ENCODE data around the gene AKAP8L. TPM values are rescaled to one million over a fixed set of nuclear protein-coding genes. Genes with fewer than 3 reads are reported as not detected.

AKAP8L gene

GRCh38 chr19:15331419-15332310 is 87.1 kb downstream of the AKAP8L start:
- Histone ChIP-seq H2BK15ac (replicated peaks; ENCODE audit: low read depth) (no peak overlapping the region), H3K4ac (ENCODE audit: low read depth, low read length) (peak overlapping the region; percentile 100), H3K27me3 (ENCODE audit: insufficient read depth, low read length, poor library complexity) (no peaks in the 10 kb centered on the region), H3K79me1 (ENCODE audit: low read length) (no peaks in the 10 kb centered on the region), H3K36me3 (ENCODE audit: control insufficient read depth, insufficient read depth, low read length) (no peaks in the 10 kb centered on the region), H3K27ac (ENCODE audit: low read depth, low read length) (peak overlapping the region; percentile 99), H3K4me2 (ENCODE audit: low read length) (peak overlapping the region; percentile 99), H3K18ac (ENCODE audit: low read length) (peak overlapping the region; percentile 100), H2BK5ac (ENCODE audit: low read length) (peak overlapping the region; percentile 93), H3K4me3 (ENCODE audit: low read length) (peak overlapping the region; percentile 98), H3K9ac (ENCODE audit: low read length) (peak overlapping the region; percentile 99), H4K8ac (ENCODE audit: low read depth, low read length) (peak overlapping the region; percentile 17), H3K4me1 (ENCODE audit: control insufficient read depth, low read depth, low read length) (peaks cover 3% of the 10 kb centered on the region), H2AK5ac (ENCODE audit: low read length) (no peak overlapping the region), H3K79me2 (ENCODE audit: control insufficient read depth, insufficient read depth, low read length) (peaks cover 56% of the 10 kb centered on the region), H4K5ac (ENCODE audit: low read length) (no peak overlapping the region), H3K23ac (ENCODE audit: low read length) (peak overlapping the region; percentile 97), H2BK120ac (ENCODE audit: low read depth, low read length) (peak overlapping the region; percentile 99), H3K56ac (ENCODE audit: low read length) (peak overlapping the region; percentile 100)
- WGBS (ENCODE audit: extremely low coverage, insufficient coverage, low lambda C conversion rate), result no CpG with 5 or more reads among the region's 122 CpGs
- peak; percentile 47 for DNase-seq

GRCh38 chr19:15330801-15331418 is 87.9 kb downstream of the AKAP8L start:
- Histone ChIP-seq H3K56ac (ENCODE audit: low read length) (peak overlapping the region; percentile 100), H3K79me2 (ENCODE audit: control insufficient read depth, insufficient read depth, low read length) (peaks cover 62% of the 10 kb centered on the region), H3K9ac (ENCODE audit: low read length) (peak overlapping the region; percentile 99), H3K4me1 (ENCODE audit: control insufficient read depth, low read depth, low read length) (peaks cover 3% of the 10 kb centered on the region), H3K23ac (ENCODE audit: low read length) (no peak overlapping the region), H2BK120ac (ENCODE audit: low read depth, low read length) (no peak overlapping the region), H3K79me1 (ENCODE audit: low read length) (no peaks in the 10 kb centered on the region), H3K4ac (ENCODE audit: low read depth, low read length) (no peak overlapping the region), H3K18ac (ENCODE audit: low read length) (peak overlapping the region; percentile 100), H3K27ac (ENCODE audit: low read depth, low read length) (peak overlapping the region; percentile 93), H3K36me3 (ENCODE audit: control insufficient read depth, insufficient read depth, low read length) (no peaks in the 10 kb centered on the region), H3K4me2 (ENCODE audit: low read length) (peak overlapping the region; percentile 99), H2BK15ac (replicated peaks; ENCODE audit: low read depth) (no peak overlapping the region), H3K27me3 (ENCODE audit: insufficient read depth, low read length, poor library complexity) (no peaks in the 10 kb centered on the region), H4K8ac (ENCODE audit: low read depth, low read length) (no peak overlapping the region), H4K5ac (ENCODE audit: low read length) (no peak overlapping the region), H3K4me3 (ENCODE audit: low read length) (peak overlapping the region; percentile 98), H2AK5ac (ENCODE audit: low read length) (peak overlapping the region; percentile 18), H2BK5ac (ENCODE audit: low read length) (peak overlapping the region; percentile 93)
- peak; percentile 74 for DNase-seq
- WGBS (ENCODE audit: extremely low coverage, insufficient coverage, low lambda C conversion rate), result no CpG with 5 or more reads among the region's 17 CpGs

Small RNAs within 50 kb of the gene (small RNA-seq; reads per million reads assigned to genes)
- not detected for gene AC005776.1 (ENCODE audit: insufficient read depth)
- gene MIR1470 (ENCODE audit: insufficient read depth), result not detected
